ENCODE measurements around the gene USP6NL. TPM values are rescaled to one million over a fixed set of nuclear protein-coding genes. Genes with fewer than 3 reads are reported as not detected.

USP6NL gene
- total RNA-seq, 2 donors from 2014 or later = 13.9 to 28.4 TPM

Other genes starting within 250 kb of the USP6NL start
- gene ECHDC3, start 130.7 kb upstream of the USP6NL start, total RNA-seq = 10 to 100 TPM; 77.6 to 98.3 TPM
- 10 to 100 TPM; 24.7 to 39.9 TPM for gene PROSER2, start 211.7 kb upstream of the USP6NL start, total RNA-seq